Transverse colon (tissue), 1 donor: Measurements from ENCODE around the gene ZNF628.

ENCODE experiments used
- EP300 ChIP-seq: sonication (generic); formaldehyde crosslinking; IDR thresholded peaks from one replicate; pipeline ENCODE4 v1.6.1; 2017; ENCODE audit warnings: antibody characterized with exemption, low read depth
- POLR2A ChIP-seq: fragments of 450-650 bp; IDR thresholded peaks from one replicate; pipeline ENCODE4 v1.6.1; 2016; ENCODE audit warnings: antibody characterized with exemption, mild to moderate bottlenecking, moderate library complexity

GRCh38 chr19:55487924-55488687, 11.7 kb downstream of the ZNF628 start, which contains the start of gene SSC5D:
- TF ChIP-seq POLR2A (no peak), EP300 (no peak)
